Lower leg skin (tissue), 4 donors: ENCODE results near the gene KCNJ11. TPM values are rescaled to one million over a fixed set of nuclear protein-coding genes. Genes with fewer than 3 reads are reported as not detected.

Experiments used
- DNase-seq, 2 donors: peaks; one replicate each; pipeline ENCODE4 v3.0.0-alpha.2; 2019; ENCODE audit warnings: low spot score in 2 of 2
- H3K4me3 ChIP-seq: fragments of 200-600 bp; sonication (generic); 2 replicates; pipeline ENCODE4 v1.5.1; 2017; ENCODE audit warnings: mild to moderate bottlenecking, low read depth; ENCODE audit not compliant: poor library complexity, severe bottlenecking
- CTCF ChIP-seq, 3 donors: fragments of 450-650 bp; IDR thresholded peaks; one replicate each; pipeline ENCODE4 v1.5.1; 2016; ENCODE audit warnings: antibody characterized with exemption in 3 of 3, mild to moderate bottlenecking in 3 of 3, moderate library complexity in 2 of 3
- POLR2A ChIP-seq, 2 donors: fragments of 450-650 bp; IDR thresholded peaks; one replicate each; pipeline ENCODE4 v1.6.1; 2016 to 2017; ENCODE audit warnings: antibody characterized with exemption in 2 of 2, mild to moderate bottlenecking in 1 of 2, moderate library complexity in 1 of 2
- WGBS, 2 donors: methylation state at CpG; one replicate each; pipeline ENCODE4 v1.1.5; 2018; 5-methylcytosine and 5-hydroxymethylcytosine counted together
- intact Hi-C: fragments of 100-400 bp; cut with DNase I; formaldehyde crosslinking; loops from one replicate; pipeline ENCODE4 v1.15.0; 2023; ENCODE audit warnings: low total_unique reads
- total RNA-seq, 4 donors: library from RNA; depleted of rRNA; stranded (reverse); fragments of >200 nt; gene quantifications; one replicate each; pipeline ENCODE4 v1.1.0, GENCODE V29; 2016

The KCNJ11 gene
- total RNA-seq, 4 donors from 2014 or later, result 2.0 to 20.5 (median 4.7) TPM

- no peak for DNase-seq
- H3K4me3 ChIP-seq, result no peak overlapping the region
- intact Hi-C loops, result no loop called here
- TF ChIP-seq CTCF (IDR thresholded peaks at IDR 0.05), result no peak
- TF ChIP-seq POLR2A (IDR thresholded peaks at IDR 0.05), result no peak
- 87 to 97% methylated on average over 14 of the region's 14 CpGs for WGBS, 2 donors
These were observed 4.4 kb upstream of the KCNJ11 start for GRCh38 chr11:17392872-17393271.

- H3K4me3 ChIP-seq, result no peak overlapping the region
- intact Hi-C loops, result no loop called here
- DNase-seq, result no peak
- WGBS, 2 donors, result 73 to 100% methylated on average over 1 to 3 of the region's 3 CpGs
- no peak for TF ChIP-seq POLR2A (IDR thresholded peaks at IDR 0.05)
- no peak for TF ChIP-seq CTCF (IDR thresholded peaks at IDR 0.05)
These were observed 3.3 kb upstream of the KCNJ11 start for GRCh38 chr11:17391493-17392355.

- no peak overlapping the region for H3K4me3 ChIP-seq
- TF ChIP-seq POLR2A (IDR thresholded peaks at IDR 0.05) (no peak), CTCF (IDR thresholded peaks at IDR 0.05) (no peak)
- WGBS, 2 donors, result 61% methylated on average over 10 of the region's 10 CpGs
- peak in 1 of 2 donors; percentile 83 for DNase-seq
- intact Hi-C loops, result loop anchor here (10.0 kb wide), 1 partner anchor 165 kb away; no protein-coding TSS in a partner anchor
These were observed 1.6 kb upstream of the KCNJ11 start for GRCh38 chr11:17389957-17390649.

- peak; percentile 23 to 94 for DNase-seq
- 3 to 5% methylated on average over 40 to 47 of the region's 55 CpGs for WGBS, 2 donors
- intact Hi-C loops, result loop anchor here (10.0 kb wide), 1 partner anchor 165 kb away; no protein-coding TSS in a partner anchor
- TF ChIP-seq CTCF (IDR thresholded peaks at IDR 0.05) (no peak), POLR2A (IDR thresholded peaks at IDR 0.05) (no peak)
- no peak overlapping the region for H3K4me3 ChIP-seq
These were observed 925 bp upstream of the KCNJ11 start for GRCh38 chr11:17389211-17389956.

GRCh38 chr11:17387811-17388210, 648 bp downstream of the KCNJ11 start:
- 81 to 88% methylated on average over 12 to 16 of the region's 20 CpGs for WGBS, 2 donors
- TF ChIP-seq CTCF (IDR thresholded peaks at IDR 0.05), result no peak
- no peak for TF ChIP-seq POLR2A (IDR thresholded peaks at IDR 0.05)
- no peak for DNase-seq
- intact Hi-C loops, result loop anchor here (10.0 kb wide), 1 partner anchor 163 kb away; no protein-coding TSS in a partner anchor
- H3K4me3 ChIP-seq, result no peak overlapping the region
